Activated B cell treated with CpG ODN at 0.5 μM for 24 hours (primary cell): Measurements from ENCODE around the gene TRMT10B. TPM values are rescaled to one million over a fixed set of nuclear protein-coding genes. Genes with fewer than 3 reads are reported as not detected.
"Not testable (repeated sequence)": the region's sequence is repeated elsewhere in the genome, so short reads cannot be mapped to it uniquely, and the experiment has no call there.

Experiments used
- ATAC-seq: fragments of 200-7000 bp; cut with Tn5 transposase; one replicate; pipeline ENCODE4 v1.10.0; 2021; ENCODE audit warnings: low read depth, mild to moderate bottlenecking, moderate library complexity
- CTCF ChIA-PET: fragments of 350-600 bp; sonication (Branson Sonifier 250); formaldehyde crosslinking; loops from one replicate; lab custom pipeline; 2021; ENCODE audit warnings: antibody characterized with exemption; lab: Charles Lee
- POLR2A ChIA-PET: fragments of 350-600 bp; sonication (Branson Sonifier 250); formaldehyde crosslinking; loops from one replicate; lab custom pipeline; 2021; ENCODE audit warnings: antibody characterized with exemption; lab: Charles Lee
- DNase-seq: peaks from one replicate; pipeline ENCODE4 v3.0.0; 2022
- H3K27ac Mint-ChIP-seq: one replicate; pipeline ENCODE4 v1.8.0; 2020; ENCODE audit warnings: mixed read lengths
- H3K27me3 Mint-ChIP-seq: one replicate; pipeline ENCODE4 v1.8.0; 2021; ENCODE audit warnings: mixed read lengths
- H3K36me3 Mint-ChIP-seq: one replicate; pipeline ENCODE4 v1.8.0; 2021; ENCODE audit warnings: low read depth, mixed read lengths
- H3K4me1 Mint-ChIP-seq: one replicate; pipeline ENCODE4 v1.8.0; 2021; ENCODE audit warnings: mixed read lengths
- H3K4me3 Mint-ChIP-seq: one replicate; pipeline ENCODE4 v1.8.0; 2020; ENCODE audit warnings: mild to moderate bottlenecking, mixed read lengths
- H3K9me3 Mint-ChIP-seq: one replicate; pipeline ENCODE4 v1.8.0; 2020; ENCODE audit warnings: mixed read lengths
- CTCF ChIP-seq: fragments of 200-600 bp; IDR thresholded peaks from one replicate; pipeline ENCODE4 v1.8.0; 2022; ENCODE audit warnings: antibody characterized with exemption, mild to moderate bottlenecking
- intact Hi-C: fragments of 100-400 bp; cut with micrococcal nuclease; formaldehyde crosslinking; loops from one replicate; pipeline ENCODE4 v1.15.1; 2024
- total RNA-seq: library from RNA; stranded (reverse); gene quantifications from 2 replicates; pipeline ENCODE4 v1.2.3, GENCODE V29; 2022

The TRMT10B gene
- total RNA-seq, 1 donor from 2014 or later: 15.0 TPM

- no peak overlapping the region for H3K27ac Mint-ChIP-seq
- intact Hi-C loops: no loop called here
- peaks cover 12% of the 10 kb centered on the region for H3K4me1 Mint-ChIP-seq
- no peaks in the 10 kb centered on the region for H3K9me3 Mint-ChIP-seq
- no peaks in the 10 kb centered on the region for H3K36me3 Mint-ChIP-seq
- POLR2A ChIA-PET: no interaction called here
- DNase-seq (no peak), ATAC-seq (no peak)
- H3K27me3 Mint-ChIP-seq: no peaks in the 10 kb centered on the region
- no peak overlapping the region for H3K4me3 Mint-ChIP-seq
- no peak for TF ChIP-seq CTCF
- CTCF ChIA-PET: no interaction called here
Measured at GRCh38 chr9:37749129-37749528, 4.5 kb upstream of the TRMT10B start.

- H3K4me3 Mint-ChIP-seq: no peak overlapping the region
- POLR2A ChIA-PET: interaction anchor here (0.6 kb wide), 1 partner anchor 607 kb away, joined by 4 read pairs; no protein-coding TSS in a partner anchor
- CTCF ChIA-PET: no interaction called here
- DNase-seq: no peak
- H3K27ac Mint-ChIP-seq: peak overlapping the region; percentile 14
- H3K36me3 Mint-ChIP-seq: peaks cover 1% of the 10 kb centered on the region
- intact Hi-C loops: loop anchor here (10.0 kb wide), 1 partner anchor 1346 kb away; the partner anchor contains the start of gene RNF38
- no peaks in the 10 kb centered on the region for H3K9me3 Mint-ChIP-seq
- peaks cover 22% of the 10 kb centered on the region for H3K4me1 Mint-ChIP-seq
- no peak for TF ChIP-seq CTCF
- no peak for ATAC-seq
- H3K27me3 Mint-ChIP-seq: no peaks in the 10 kb centered on the region
Measured at GRCh38 chr9:37751186-37751585, 2.4 kb upstream of the TRMT10B start.

GRCh38 chr9:37751704-37752103, 1.9 kb upstream of the TRMT10B start:
- peaks cover 22% of the 10 kb centered on the region for H3K4me1 Mint-ChIP-seq
- CTCF ChIA-PET, DNase-seq, H3K9me3 Mint-ChIP-seq, ATAC-seq, H3K4me3 Mint-ChIP-seq, H3K27me3 Mint-ChIP-seq, POLR2A ChIA-PET, H3K27ac Mint-ChIP-seq, H3K36me3 Mint-ChIP-seq: not testable (repeated sequence)
- intact Hi-C loops: loop anchor here (10.0 kb wide), 1 partner anchor 1347 kb away; the partner anchor contains the start of gene RNF38

GRCh38 chr9:37752112-37752511, 1.5 kb upstream of the TRMT10B start:
- DNase-seq, H3K36me3 Mint-ChIP-seq, CTCF ChIA-PET, H3K9me3 Mint-ChIP-seq, H3K27ac Mint-ChIP-seq, H3K27me3 Mint-ChIP-seq, ATAC-seq: not testable (repeated sequence)
- POLR2A ChIA-PET: interaction anchor here (1.5 kb wide), 1 partner anchor 160 kb away, joined by 4 read pairs; the partner anchor contains the start of gene TOMM5
- Mint-ChIP-seq H3K4me3 (peak overlapping the region; percentile 96), H3K4me1 (peaks cover 22% of the 10 kb centered on the region)
- intact Hi-C loops: loop anchor here (10.0 kb wide), 1 partner anchor 1347 kb away; the partner anchor contains the start of gene RNF38

- no peaks in the 10 kb centered on the region for H3K27me3 Mint-ChIP-seq
- no peaks in the 10 kb centered on the region for H3K9me3 Mint-ChIP-seq
- H3K27ac Mint-ChIP-seq: peak overlapping the region; percentile 89
- CTCF ChIA-PET: no interaction called here
- peaks cover 22% of the 10 kb centered on the region for H3K4me1 Mint-ChIP-seq
- DNase-seq: no peak
- no peak for TF ChIP-seq CTCF
- POLR2A ChIA-PET: interaction anchor here (0.6 to 1.5 kb wide), 4 partner anchors 29 to 161 kb away, joined by 3 to 4 read pairs (median 4); partner anchors contain the start of genes EXOSC3 and TOMM5
- peaks cover 5% of the 10 kb centered on the region for H3K36me3 Mint-ChIP-seq
- ATAC-seq: no peak
- intact Hi-C loops: loop anchor here (1.0 to 10.0 kb wide), 3 partner anchors 32 to 1348 kb away; partner anchors contain the start of genes DCAF10, EXOSC3 and RNF38
- H3K4me3 Mint-ChIP-seq: peak overlapping the region; percentile 96
Measured at GRCh38 chr9:37752642-37753488, 740 bp upstream of the TRMT10B start.

- H3K27ac Mint-ChIP-seq: no peak overlapping the region
- TF ChIP-seq CTCF: no peak
- intact Hi-C loops: loop anchor here (10.0 kb wide), 1 partner anchor 1354 kb away; the partner anchor contains the start of gene RNF38
- H3K9me3 Mint-ChIP-seq: no peaks in the 10 kb centered on the region
- POLR2A ChIA-PET: no interaction called here
- peaks cover 14% of the 10 kb centered on the region for H3K4me1 Mint-ChIP-seq
- DNase-seq (no peak), ATAC-seq (no peak)
- peaks cover 24% of the 10 kb centered on the region for H3K36me3 Mint-ChIP-seq
- no peaks in the 10 kb centered on the region for H3K27me3 Mint-ChIP-seq
- no peak overlapping the region for H3K4me3 Mint-ChIP-seq
- CTCF ChIA-PET: interaction anchor here (1.0 kb wide), 1 partner anchor 11 kb away, joined by 3 read pairs; no protein-coding TSS in a partner anchor
Measured at GRCh38 chr9:37758747-37759146, 5.1 kb downstream of the TRMT10B start.
